GM06990 (cell line): Measurements from ENCODE around the gene LEKR1.

Source experiments
- DNase-seq: peaks from one replicate; pipeline ENCODE4 v3.0.0-alpha.2; 2011; ENCODE audit not compliant: insufficient read length; ENCODE audit errors: extremely low read depth
- H3K27me3 ChIP-seq: replicated peaks from 2 replicates; pipeline ENCODE4 v1.6.0; 2011; ENCODE audit warnings: low read length; ENCODE audit not compliant: control insufficient read depth, insufficient read depth
- H3K36me3 ChIP-seq: 2 replicates; pipeline ENCODE4 v1.5.1; 2011; ENCODE audit warnings: low read length; ENCODE audit not compliant: control insufficient read depth, insufficient read depth
- H3K4me3 ChIP-seq: replicated peaks from 2 replicates; pipeline ENCODE4 v1.5.1; 2011; ENCODE audit warnings: low read depth, mild to moderate bottlenecking, control low read depth, low read length
- TF ChIP-seq, protein P1 (sequence below): IDR thresholded peaks from 2 replicates; pipeline ENCODE4 v1.5.1; 2011; ENCODE audit warnings: low read length, control low read depth, mild to moderate bottlenecking, inconsistent platforms; ENCODE audit not compliant: insufficient read depth, poor library complexity, severe bottlenecking

LEKR1 gene

GRCh38 chr3:157066335-157067098, 240.4 kb downstream of the LEKR1 start:
- no peaks in the 10 kb centered on the region for H3K27me3 ChIP-seq
- TF ChIP-seq, protein P1, sequence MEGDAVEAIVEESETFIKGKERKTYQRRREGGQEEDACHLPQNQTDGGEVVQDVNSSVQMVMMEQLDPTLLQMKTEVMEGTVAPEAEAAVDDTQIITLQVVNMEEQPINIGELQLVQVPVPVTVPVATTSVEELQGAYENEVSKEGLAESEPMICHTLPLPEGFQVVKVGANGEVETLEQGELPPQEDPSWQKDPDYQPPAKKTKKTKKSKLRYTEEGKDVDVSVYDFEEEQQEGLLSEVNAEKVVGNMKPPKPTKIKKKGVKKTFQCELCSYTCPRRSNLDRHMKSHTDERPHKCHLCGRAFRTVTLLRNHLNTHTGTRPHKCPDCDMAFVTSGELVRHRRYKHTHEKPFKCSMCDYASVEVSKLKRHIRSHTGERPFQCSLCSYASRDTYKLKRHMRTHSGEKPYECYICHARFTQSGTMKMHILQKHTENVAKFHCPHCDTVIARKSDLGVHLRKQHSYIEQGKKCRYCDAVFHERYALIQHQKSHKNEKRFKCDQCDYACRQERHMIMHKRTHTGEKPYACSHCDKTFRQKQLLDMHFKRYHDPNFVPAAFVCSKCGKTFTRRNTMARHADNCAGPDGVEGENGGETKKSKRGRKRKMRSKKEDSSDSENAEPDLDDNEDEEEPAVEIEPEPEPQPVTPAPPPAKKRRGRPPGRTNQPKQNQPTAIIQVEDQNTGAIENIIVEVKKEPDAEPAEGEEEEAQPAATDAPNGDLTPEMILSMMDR, result no peak
- no peak overlapping the region for H3K4me3 ChIP-seq
- DNase-seq, result no peak
- H3K36me3 ChIP-seq, result no peaks in the 10 kb centered on the region

DNA sequence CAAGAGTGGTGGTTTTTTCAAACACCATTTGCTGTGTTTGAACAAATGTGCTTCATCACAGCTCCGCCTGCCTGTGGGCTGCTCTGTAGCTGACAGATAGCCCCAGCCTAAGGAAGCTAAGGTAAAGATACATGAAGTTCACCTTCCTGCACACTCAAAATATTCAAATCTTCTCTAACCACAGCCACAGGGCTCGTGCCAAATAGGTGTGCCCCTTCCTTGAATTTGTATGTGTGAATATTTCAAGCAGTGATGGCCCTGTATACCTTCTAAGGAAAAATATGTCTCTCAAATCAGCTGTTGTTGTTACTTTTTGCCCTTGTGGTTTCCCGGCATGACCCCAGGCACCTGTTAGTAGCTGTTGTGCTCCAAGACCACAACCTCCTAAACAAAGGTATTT, 241.0 kb downstream of the LEKR1 start:
- no peak for DNase-seq
- Histone ChIP-seq H3K36me3 (no peaks in the 10 kb centered on the region), H3K4me3 (no peak overlapping the region), H3K27me3 (no peaks in the 10 kb centered on the region)
- TF ChIP-seq, protein P1, result no peak

DNA sequence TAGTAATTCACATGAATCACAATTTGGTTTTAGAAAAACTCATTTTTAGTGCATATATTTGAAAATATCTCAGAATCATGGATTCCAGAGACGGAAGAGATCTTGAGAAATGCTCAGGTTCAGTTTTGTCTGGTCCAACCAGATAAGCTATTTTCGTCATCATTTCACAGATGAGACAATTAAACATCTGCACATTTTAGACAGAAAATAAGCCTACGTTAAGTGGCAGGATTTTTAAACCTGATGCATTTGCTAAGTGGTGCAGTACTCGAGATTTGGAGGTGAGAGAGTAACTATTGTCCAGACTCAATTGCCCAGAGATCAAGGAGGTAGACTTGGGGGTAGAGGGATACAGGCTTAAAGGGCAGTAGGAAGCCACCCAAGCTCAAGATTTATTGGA, 243.3 kb downstream of the LEKR1 start:
- no peak for DNase-seq
- H3K36me3 ChIP-seq, result no peaks in the 10 kb centered on the region
- no peaks in the 10 kb centered on the region for H3K27me3 ChIP-seq
- TF ChIP-seq, protein P1, result no peak
- no peak overlapping the region for H3K4me3 ChIP-seq

GRCh38 chr3:157069846-157070677, 243.9 kb downstream of the LEKR1 start:
- H3K36me3 ChIP-seq, result no peaks in the 10 kb centered on the region
- TF ChIP-seq, protein P1, result no peak
- no peak for DNase-seq

GRCh38 chr3:157070678-157070999, 244.5 kb downstream of the LEKR1 start:
- no peak for DNase-seq
- no peak overlapping the region for H3K4me3 ChIP-seq
- H3K27me3 ChIP-seq, result no peaks in the 10 kb centered on the region
- TF ChIP-seq, protein P1, result no peak
- H3K36me3 ChIP-seq, result no peaks in the 10 kb centered on the region

More at GRCh38 chr3:157069846-157070677, 243.9 kb downstream of the LEKR1 start:
- Histone ChIP-seq H3K4me3 (no peak overlapping the region), H3K27me3 (no peaks in the 10 kb centered on the region)
